HL-60/S4 (cell line): Measurements from ENCODE around the gene CAB39.
"Not testable (repeated sequence)": the region's sequence is repeated elsewhere in the genome, so short reads cannot be mapped to it uniquely, and the experiment has no call there.

Experiments used
- in situ Hi-C: fragments of 300-500 bp; cut with MboI; formaldehyde crosslinking; loops from 2 replicates; pipeline ENCODE4 v1.14.3; 2022; ENCODE audit warnings: low sequenced_read_pairs

CAB39 gene

GRCh38 chr2:230713331-230714135 is 891 bp downstream of the CAB39 start:
- in situ Hi-C loops: no loop called here

- in situ Hi-C loops: no loop called here
Observed at GRCh38 chr2:230714136-230714480, 1.5 kb downstream of the CAB39 start.

GRCh38 chr2:230715201-230715600 is 2.6 kb downstream of the CAB39 start:
- in situ Hi-C loops: no loop called here

GRCh38 chr2:230716588-230716987 is 3.9 kb downstream of the CAB39 start:
- in situ Hi-C loops: no loop called here

- in situ Hi-C loops: no loop called here
Observed at GRCh38 chr2:230717600-230717999, 5.0 kb downstream of the CAB39 start.

GRCh38 chr2:230719340-230719739 is 6.7 kb downstream of the CAB39 start:
- in situ Hi-C loops: no loop called here

- in situ Hi-C loops: no loop called here
Observed at GRCh38 chr2:230721712-230722111, 9.1 kb downstream of the CAB39 start.

GRCh38 chr2:230722207-230722885 is 9.7 kb downstream of the CAB39 start:
- in situ Hi-C loops: no loop called here

- in situ Hi-C loops: no loop called here
Observed at GRCh38 chr2:230723363-230723762, 10.7 kb downstream of the CAB39 start.

GRCh38 chr2:230724957-230725356 is 12.3 kb downstream of the CAB39 start:
- in situ Hi-C loops: not testable (repeated sequence)

GRCh38 chr2:230731512-230731911 is 18.9 kb downstream of the CAB39 start:
- in situ Hi-C loops: no loop called here

- in situ Hi-C loops: no loop called here
Observed at GRCh38 chr2:230732914-230733401, 20.3 kb downstream of the CAB39 start.

GRCh38 chr2:230734247-230735175 is 21.9 kb downstream of the CAB39 start:
- in situ Hi-C loops: no loop called here

GRCh38 chr2:230735884-230736283 is 23.2 kb downstream of the CAB39 start:
- in situ Hi-C loops: no loop called here

GRCh38 chr2:230737300-230737699 is 24.7 kb downstream of the CAB39 start:
- in situ Hi-C loops: no loop called here

GRCh38 chr2:230737791-230738226 is 25.2 kb downstream of the CAB39 start:
- in situ Hi-C loops: no loop called here

- in situ Hi-C loops: no loop called here
Observed at GRCh38 chr2:230738391-230738811, 25.8 kb downstream of the CAB39 start.

GRCh38 chr2:230738924-230739323 is 26.3 kb downstream of the CAB39 start:
- in situ Hi-C loops: no loop called here

GRCh38 chr2:230739961-230740360 is 27.3 kb downstream of the CAB39 start:
- in situ Hi-C loops: no loop called here

GRCh38 chr2:230742781-230743180 is 30.1 kb downstream of the CAB39 start:
- in situ Hi-C loops: no loop called here

- in situ Hi-C loops: no loop called here
Observed at GRCh38 chr2:230746213-230746612, 33.6 kb downstream of the CAB39 start.
